ENCODE data around the gene RFTN1. TPM values are rescaled to one million over a fixed set of nuclear protein-coding genes. Genes with fewer than 3 reads are reported as not detected.

Gene RFTN1
- total and polyA plus RNA-seq, 9 of the 15 experiments (the other 6 are each of a cell fraction or from before 2014, with no cell fraction given) = 0.08 to 0.51 (median 0.11) TPM; not detected in 6

DNA sequence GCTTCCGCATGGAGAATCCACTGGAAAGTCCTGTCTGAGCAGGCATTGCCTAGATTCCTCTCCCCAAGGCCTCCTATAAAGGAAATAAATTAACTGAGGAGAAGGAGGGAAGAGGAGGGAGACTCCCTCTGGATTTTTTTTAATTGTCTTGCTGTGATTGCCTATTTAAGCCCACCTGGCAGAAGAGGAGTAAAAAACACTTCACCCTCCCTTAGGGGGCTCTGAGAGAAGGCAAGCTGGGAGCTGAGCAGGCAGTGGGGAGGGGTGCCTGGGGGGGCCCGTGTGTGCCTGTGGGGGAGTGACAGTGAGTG lies 138.6 kb downstream of the RFTN1 start:
- 20% methylated on average over 2 of the region's 2 CpGs for WGBS (ENCODE audit: insufficient coverage, low coverage, missing lambda C conversion rate)
- intact Hi-C loops (cut with micrococcal nuclease) (no loop called here), in situ Hi-C loops (cut with MboI) (no loop called here)
- Histone ChIP-seq H3K4me1 (replicated peaks in 1 of 2; ENCODE audit: control insufficient read depth in 2 of 2, insufficient read depth in 2 of 2, low read length in 2 of 2) (peaks cover 2 to 3% of the 10 kb centered on the region in 2 experiments; a peak in 1 of 5 replicates), H3K4me3 (no peak overlapping the region), H3K9me3 (replicated peaks; ENCODE audit: control insufficient read depth, insufficient read depth, low read depth, low read length) (no peaks in the 10 kb centered on the region), H3K27ac (ENCODE audit: extremely low read depth, low read depth, low read length) (no peak overlapping the region), H3K4me2 (ENCODE audit: insufficient read depth, low read length) (no peak overlapping the region), H3K79me2 (ENCODE audit: control insufficient read depth, insufficient read depth, low read length) (no peaks in the 10 kb centered on the region), H3K9ac (ENCODE audit: insufficient read depth in 1 of 2, low read depth in 2 of 2, low read length in 2 of 2) (no peak overlapping the region), H2AFZ (ENCODE audit: low read depth, low read length) (no peak overlapping the region), H3K36me3 (ENCODE audit: control insufficient read depth, insufficient read depth, low read length) (no peaks in the 10 kb centered on the region), H3K27me3 (ENCODE audit: control insufficient read depth in 2 of 2, insufficient read depth in 2 of 2, low read length in 2 of 2) (no peaks in the 10 kb centered on the region; a peak in 2 of 5 replicates), H3K9me1 (ENCODE audit: control insufficient read depth, insufficient read depth, low read length) (no peaks in the 10 kb centered on the region), H4K20me1 (replicated peaks; ENCODE audit: control insufficient read depth, insufficient read depth, low read length) (0 out of 2 replicates have a peak, but pooled peaks cover 4% of the 10 kb centered on the region)
- TF ChIP-seq MED1 (CRISPR knock-in tag; IDR thresholded peaks at IDR 0.05; ENCODE audit: borderline replicate concordance) (no peak), CEBPB (tag; IDR thresholded peaks at IDR 0.05) (no peak), ZBTB7A (IDR thresholded peaks at IDR 0.05; ENCODE audit: borderline replicate concordance, control insufficient read depth, low read depth, low read length) (no peak), ZNF696 (CRISPR knock-in tag; conservative IDR thresholded peaks at IDR 0.05) (no peak), POLR3G (IDR thresholded peaks at IDR 0.05; ENCODE audit: extremely low read depth, insufficient read length, insufficient replicate concordance) (no peak), ZNF384 (IDR thresholded peaks at IDR 0.05; ENCODE audit: low read depth, low read length) (no peak), HIVEP1 (CRISPR knock-in tag; IDR thresholded peaks at IDR 0.05) (no peak), GATAD2A (IDR thresholded peaks at IDR 0.05) (no peak), ZNF445 (CRISPR knock-in tag; IDR thresholded peaks at IDR 0.05; ENCODE audit: low read depth) (no peak), SMARCA4 (IDR thresholded peaks at IDR 0.05) (no peak), ZNF274 (IDR thresholded peaks at IDR 0.05; ENCODE audit: borderline replicate concordance, low read depth, low read length) (no peak), SMAD2 (IDR thresholded peaks at IDR 0.05; ENCODE audit: low read depth, low read length) (no peak)
- TF ChIP-seq, protein P1, sequence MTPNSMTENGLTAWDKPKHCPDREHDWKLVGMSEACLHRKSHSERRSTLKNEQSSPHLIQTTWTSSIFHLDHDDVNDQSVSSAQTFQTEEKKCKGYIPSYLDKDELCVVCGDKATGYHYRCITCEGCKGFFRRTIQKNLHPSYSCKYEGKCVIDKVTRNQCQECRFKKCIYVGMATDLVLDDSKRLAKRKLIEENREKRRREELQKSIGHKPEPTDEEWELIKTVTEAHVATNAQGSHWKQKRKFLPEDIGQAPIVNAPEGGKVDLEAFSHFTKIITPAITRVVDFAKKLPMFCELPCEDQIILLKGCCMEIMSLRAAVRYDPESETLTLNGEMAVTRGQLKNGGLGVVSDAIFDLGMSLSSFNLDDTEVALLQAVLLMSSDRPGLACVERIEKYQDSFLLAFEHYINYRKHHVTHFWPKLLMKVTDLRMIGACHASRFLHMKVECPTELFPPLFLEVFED (CRISPR knock-in tag; conservative IDR thresholded peaks at IDR 0.05) = no peak
- TF ChIP-seq, protein P2, sequence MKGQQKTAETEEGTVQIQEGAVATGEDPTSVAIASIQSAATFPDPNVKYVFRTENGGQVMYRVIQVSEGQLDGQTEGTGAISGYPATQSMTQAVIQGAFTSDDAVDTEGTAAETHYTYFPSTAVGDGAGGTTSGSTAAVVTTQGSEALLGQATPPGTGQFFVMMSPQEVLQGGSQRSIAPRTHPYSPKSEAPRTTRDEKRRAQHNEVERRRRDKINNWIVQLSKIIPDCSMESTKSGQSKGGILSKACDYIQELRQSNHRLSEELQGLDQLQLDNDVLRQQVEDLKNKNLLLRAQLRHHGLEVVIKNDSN (CRISPR knock-in tag; IDR thresholded peaks at IDR 0.05) = no peak
- TF ChIP-seq, protein P3, sequence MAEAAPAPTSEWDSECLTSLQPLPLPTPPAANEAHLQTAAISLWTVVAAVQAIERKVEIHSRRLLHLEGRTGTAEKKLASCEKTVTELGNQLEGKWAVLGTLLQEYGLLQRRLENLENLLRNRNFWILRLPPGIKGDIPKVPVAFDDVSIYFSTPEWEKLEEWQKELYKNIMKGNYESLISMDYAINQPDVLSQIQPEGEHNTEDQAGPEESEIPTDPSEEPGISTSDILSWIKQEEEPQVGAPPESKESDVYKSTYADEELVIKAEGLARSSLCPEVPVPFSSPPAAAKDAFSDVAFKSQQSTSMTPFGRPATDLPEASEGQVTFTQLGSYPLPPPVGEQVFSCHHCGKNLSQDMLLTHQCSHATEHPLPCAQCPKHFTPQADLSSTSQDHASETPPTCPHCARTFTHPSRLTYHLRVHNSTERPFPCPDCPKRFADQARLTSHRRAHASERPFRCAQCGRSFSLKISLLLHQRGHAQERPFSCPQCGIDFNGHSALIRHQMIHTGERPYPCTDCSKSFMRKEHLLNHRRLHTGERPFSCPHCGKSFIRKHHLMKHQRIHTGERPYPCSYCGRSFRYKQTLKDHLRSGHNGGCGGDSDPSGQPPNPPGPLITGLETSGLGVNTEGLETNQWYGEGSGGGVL (CRISPR knock-in tag; IDR thresholded peaks at IDR 0.05) = no peak
- TF ChIP-seq, protein P4, sequence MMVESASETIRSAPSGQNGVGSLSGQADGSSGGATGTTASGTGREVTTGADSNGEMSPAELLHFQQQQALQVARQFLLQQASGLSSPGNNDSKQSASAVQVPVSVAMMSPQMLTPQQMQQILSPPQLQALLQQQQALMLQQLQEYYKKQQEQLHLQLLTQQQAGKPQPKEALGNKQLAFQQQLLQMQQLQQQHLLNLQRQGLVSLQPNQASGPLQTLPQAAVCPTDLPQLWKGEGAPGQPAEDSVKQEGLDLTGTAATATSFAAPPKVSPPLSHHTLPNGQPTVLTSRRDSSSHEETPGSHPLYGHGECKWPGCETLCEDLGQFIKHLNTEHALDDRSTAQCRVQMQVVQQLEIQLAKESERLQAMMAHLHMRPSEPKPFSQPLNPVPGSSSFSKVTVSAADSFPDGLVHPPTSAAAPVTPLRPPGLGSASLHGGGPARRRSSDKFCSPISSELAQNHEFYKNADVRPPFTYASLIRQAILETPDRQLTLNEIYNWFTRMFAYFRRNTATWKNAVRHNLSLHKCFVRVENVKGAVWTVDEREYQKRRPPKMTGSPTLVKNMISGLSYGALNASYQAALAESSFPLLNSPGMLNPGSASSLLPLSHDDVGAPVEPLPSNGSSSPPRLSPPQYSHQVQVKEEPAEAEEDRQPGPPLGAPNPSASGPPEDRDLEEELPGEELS (CRISPR knock-in tag; IDR thresholded peaks at IDR 0.05; ENCODE audit: borderline replicate concordance) = no peak
- ATAC-seq = no peak
- POLR2A ChIA-PET = interaction anchor here (0.7 kb wide), 1 partner anchor 22 kb away, joined by 3 read pairs; no protein-coding TSS in a partner anchor
- BruUV-seq (replicated peaks) = no TSS peak
- FAIRE-seq = no peak
- no peak for DNase-seq (ENCODE audit: extremely low read depth in 1 of 4, low spot score in 3 of 4)
- CTCF ChIA-PET (ENCODE audit: low intra/inter-chr PET ratio) = interaction anchor here (0.5 kb wide), 1 partner anchor 85 kb away, joined by 3 read pairs; no protein-coding TSS in a partner anchor
